ENCODE measurements around the gene ETV1.

- no peak for TF ChIP-seq YY1 (IDR thresholded peaks at IDR 0.05)
- no peak for TF ChIP-seq CTCF (IDR thresholded peaks at IDR 0.05; ENCODE audit: low read depth, low read length, missing input control)
- no peak for TF ChIP-seq MAX (IDR thresholded peaks at IDR 0.05)
Measured at GRCh38 chr7:14024406-14024805, 34.9 kb upstream of the ETV1 start.

All from liver (tissue), 2 donors.